NCI-H2107 treated with DMSO at 0.1 percent for 48 hours (cell line): ENCODE data around the gene NPHS2.
"Not testable (repeated sequence)": the region's sequence is repeated elsewhere in the genome, so short reads cannot be mapped to it uniquely, and the experiment has no call there.

Source experiments
- DNase-seq: peaks from one replicate; lab custom pipeline; 2025; ENCODE audit not compliant: unreplicated experiment; lab: John Stamatoyannopoulos, UW

Gene NPHS2

DNA sequence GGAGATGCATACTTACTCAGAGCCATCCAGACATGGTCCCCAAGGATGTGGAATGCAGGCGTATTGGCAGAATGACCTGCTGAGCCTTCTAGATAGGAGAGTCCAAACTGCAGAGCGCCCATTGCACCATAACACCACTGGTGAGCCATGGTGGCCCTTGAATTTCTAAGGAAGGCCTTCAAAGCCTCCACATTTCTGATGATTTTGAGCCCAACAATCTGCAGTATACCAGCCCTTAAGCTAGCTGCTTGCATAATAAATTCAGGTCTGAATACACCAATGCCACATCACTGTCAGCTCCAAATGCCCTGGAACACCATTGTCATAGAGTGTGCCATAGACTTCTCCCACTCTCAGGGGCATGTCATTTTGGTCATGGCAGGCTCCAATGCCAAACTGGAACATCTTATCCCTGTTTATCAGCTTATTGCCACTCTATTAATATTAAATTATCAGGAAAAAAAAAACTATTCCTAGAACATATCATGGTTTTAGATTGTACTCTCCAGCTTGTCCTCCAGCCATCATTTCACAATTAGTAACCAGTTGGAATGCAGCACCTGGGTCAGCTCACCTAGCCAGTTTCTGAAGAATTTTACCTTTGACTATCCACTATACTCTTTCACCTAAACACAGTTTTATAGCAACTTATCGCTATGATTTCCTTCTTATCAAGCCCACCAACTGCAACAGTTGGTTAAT, 26.9 kb downstream of the NPHS2 start:
- no peak for DNase-seq

DNA sequence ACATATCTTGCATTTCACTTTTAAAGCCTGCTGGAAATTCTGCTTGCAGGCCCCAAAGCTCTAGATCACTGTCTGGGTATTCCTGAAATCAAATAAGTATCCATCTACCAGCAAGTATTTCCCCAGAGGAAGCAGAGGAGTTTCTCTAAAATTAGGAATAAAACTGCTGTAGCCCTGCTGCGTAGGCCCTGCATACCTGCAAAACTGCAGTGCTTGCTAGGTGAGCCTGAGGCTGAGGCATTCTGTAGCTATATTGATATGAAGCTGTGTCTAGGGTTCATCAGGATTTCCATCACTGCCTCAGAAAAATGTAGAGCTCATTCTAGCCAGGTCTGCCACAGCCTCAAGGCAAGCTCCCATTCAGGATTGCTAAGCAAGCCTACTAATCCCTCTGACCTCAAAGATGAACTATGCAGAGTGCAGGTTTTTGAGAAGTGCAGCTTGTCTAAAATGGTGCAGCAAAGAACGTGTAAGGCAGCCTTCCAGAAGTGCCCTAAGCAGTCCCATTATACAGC, 28.7 kb downstream of the NPHS2 start:
- DNase-seq: no peak

DNA sequence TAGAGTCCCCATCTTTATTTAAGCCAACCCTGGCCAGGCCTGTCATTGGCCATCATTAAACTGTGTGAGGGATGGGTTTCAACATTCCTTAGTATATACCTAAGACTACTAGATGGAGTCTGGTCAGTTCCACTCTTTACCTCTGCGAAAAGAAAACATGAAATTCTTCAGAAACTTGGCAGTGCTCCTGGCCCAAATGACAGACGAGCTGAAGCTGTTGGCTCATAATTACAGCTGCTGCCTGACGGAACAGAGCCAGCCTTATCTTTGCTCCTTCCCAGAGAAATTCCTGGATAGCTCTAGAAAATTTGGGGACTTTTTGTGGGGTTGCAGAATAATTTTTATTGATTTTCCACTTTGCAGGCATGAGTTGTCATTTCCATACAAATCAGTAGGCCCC, 30.4 kb downstream of the NPHS2 start:
- DNase-seq: no peak

DNA sequence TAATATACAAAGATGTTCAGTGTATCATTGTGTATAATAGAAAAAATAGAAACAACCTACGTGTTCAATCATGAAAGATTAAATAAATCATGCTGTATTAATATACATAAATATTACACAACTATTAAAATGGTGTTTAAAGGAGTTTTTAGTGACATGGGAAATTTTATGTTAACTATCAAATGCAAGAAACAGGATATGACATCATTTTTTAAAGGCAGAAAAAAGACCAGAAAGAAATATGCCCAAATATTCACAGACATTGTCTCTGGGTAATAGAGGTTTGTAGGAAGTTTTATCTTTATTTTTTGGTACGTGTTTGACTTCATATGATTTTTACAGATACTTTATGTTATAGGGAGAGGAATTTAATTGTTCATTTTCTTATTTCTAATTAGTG, 34.0 kb downstream of the NPHS2 start:
- DNase-seq: no peak

DNA sequence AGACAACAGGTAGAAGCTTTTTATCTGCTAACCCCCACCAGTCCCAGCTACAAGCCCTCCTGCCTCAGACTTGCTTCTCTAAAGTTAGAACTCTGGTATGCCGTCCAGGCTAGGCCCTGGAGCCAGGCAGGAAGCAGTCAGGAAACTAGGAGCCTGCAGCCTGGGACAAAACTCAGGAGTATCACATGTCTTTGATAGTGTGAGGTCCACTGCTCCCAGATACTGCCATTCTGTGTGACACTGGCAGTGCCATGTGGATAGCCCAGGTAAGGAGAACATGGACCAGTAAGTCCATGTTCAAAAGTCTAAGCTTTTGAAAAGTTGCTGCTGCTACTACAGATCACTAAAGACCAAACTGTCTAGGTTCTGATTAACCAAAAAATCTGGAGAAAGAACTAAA, 45.4 kb downstream of the NPHS2 start:
- DNase-seq: no peak

DNA sequence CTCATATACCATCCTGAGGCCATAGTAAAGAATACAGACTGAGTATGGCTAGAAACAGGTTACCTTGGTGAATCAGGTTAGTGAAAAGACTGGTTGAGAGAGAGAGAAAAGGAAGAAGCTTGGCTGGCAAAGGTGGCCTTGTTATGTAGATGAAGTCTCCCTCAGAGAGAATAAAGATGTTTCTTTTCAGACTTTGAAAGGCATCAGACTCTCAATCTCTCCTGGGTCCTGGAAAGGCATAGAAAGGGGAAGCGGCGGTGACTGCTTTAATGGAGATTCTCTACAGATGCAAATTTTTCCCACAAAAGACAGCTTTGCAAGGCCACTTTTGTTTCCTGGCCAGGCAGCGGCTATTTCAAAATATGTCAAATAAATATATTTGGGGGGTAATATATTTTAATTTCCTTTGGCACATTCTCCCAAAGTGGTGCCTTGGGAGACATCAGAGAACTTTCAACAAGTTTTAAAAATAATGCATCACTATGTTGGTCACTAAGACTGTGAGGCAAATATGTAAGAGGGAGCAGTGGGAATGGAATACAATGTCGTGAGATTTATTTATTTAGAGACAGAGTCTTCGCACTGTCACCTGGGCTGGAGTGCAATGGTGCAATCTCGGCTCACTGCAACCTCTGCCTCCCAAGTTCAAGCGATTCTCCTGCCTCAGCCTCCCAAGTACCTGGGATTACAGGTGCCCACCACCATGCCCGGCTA, 46.1 kb downstream of the NPHS2 start:
- DNase-seq: no peak

DNA sequence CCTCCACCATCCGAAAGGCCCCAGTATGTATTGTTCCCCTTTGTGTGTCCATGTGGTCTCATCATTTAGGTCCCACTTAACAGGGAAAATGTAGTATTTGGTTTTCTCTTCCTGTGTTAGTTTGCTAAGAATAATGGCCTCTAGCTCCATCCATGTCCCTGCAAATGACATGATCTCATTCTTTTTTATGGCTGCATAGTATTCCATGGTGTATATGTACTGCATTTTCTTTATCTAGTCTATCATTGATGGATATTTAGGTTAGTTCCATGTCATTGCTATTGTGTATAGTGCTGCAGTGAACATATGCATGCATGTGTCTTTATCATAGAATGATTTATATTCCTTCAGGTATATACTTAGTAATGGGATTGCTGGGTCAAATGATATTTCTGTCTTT, 57.2 kb downstream of the NPHS2 start:
- DNase-seq: not testable (repeated sequence)

DNA sequence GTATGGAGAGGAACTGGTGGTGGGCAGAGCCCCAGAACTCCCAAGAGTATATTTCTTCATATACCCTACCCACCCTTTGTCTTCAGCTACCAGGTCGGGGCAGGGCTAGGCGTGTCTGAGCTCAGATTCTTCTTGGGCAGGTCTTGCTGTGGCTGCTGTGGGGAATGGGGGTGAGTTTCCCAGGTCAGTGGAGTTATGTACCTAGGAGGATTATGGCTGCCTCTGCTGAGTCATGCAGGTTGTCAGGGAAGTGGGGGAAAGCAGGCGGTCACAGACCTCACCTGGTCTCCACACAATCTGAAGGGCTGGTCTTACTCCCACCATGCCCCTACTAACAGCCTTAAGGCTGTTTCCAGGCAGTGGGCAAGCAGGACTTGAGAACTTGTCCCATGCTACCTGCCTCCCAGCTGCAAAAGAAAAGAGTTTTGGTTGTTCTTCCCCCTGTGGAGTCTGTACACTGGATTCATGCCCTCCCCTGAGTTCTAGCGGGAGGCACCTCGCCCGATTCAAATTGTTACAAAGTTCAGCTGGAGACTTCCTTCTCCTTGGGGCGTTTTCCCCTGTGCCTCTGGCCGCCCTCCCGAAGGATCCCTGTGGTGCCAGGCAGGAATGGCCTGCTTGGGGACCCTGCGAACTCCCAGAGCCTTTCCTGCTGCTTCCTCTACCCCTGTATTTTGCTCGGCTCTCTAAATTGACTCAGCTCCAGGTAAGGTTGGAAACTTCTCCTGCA, 58.6 kb downstream of the NPHS2 start:
- DNase-seq: no peak

DNA sequence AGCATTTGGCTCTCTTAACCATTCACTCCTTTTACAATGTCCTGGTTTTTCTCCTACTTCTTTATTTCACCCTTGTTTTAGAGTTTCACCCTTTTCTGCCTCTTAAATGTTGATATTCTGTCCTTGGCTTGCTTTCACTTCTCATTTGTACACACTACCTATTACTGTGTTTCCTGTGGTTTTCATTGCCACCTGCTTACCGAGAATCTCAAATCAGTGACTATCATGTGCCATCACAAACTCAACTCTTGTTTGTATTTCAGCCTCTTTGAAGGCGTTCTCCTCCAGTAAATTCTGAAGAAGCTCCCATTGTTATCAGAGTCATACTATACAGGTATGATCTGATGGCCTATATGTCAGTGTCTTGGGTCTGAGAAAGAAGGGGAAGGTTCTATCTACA, 65.7 kb downstream of the NPHS2 start:
- no peak for DNase-seq

DNA sequence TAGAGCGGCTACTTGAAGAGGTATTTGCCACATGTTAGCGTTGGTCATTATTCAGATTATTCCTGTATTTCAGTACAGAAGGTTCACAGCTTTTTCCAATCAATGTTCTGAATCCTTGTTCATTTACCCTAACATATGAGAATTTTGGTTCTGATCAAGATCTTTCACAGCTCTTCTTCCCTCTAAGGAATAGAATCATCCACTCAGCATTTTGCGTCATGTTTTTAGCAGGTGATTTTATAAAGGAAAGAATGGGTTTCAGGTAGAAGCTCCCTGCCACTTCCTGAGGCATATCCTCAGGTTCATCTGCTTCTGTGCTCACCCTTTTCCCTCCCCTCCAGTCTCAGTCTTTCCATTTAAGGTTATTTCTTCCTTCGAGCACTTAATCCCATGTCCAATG, 66.4 kb downstream of the NPHS2 start:
- DNase-seq: no peak

DNA sequence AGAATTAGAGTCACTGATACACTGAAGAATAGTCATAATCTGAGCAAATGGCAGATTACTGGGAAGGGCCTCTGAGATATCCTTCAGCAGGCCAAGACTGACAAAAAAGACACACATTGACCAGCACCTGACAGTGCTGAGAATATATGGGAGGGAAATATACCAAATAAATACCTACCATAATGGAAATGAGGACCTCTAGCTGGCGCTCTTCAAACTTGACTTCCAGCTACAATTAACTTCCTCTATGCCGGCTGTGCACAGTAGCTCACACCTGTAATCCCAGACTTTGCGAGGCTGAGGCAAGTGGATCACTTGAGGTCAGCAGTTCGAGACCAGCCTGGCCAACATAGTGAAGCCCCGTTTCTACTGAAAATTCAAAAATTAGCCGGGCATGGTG, 69.5 kb downstream of the NPHS2 start:
- DNase-seq: no peak
